Activated naive CD4-positive, alpha-beta T cell treated with Interleukin-2 at 50 U/mL for 16 hours (primary cell): ENCODE data around the gene HRH3.

Source experiments
- DNase-seq: peaks from one replicate; pipeline ENCODE4 v3.0.0-alpha.2; 2020

Gene HRH3

GRCh38 chr20:62219992-62220665 is at the start of gene HRH3:
Gene HRH3, minus strand, starts transcription at chr20:62220278. Its CDS starts 308 bp downstream, at chr20:62219970.
- peak; percentile 36 for DNase-seq

DNA sequence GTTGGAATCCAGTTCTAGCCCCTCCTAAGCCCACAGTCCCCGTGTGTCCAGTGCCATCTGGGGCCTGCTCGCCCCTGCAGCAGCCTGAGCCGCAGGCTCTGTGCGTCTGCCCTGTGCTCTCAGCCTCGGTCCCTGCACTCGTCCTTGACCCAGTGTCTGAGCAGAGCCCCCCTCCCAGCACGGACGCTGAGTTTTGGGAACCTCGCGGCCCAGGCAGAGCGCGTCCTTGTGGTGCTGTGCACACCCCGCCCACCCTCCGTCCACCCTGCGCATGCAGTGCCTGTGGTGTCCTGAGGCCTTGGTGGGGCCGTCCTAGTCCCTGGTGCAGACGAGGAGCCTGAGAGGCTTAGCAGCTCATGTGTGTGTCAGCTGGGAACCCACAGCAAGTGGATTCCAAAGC is 49.8 kb upstream of the HRH3 start:
- DNase-seq: no peak

- DNase-seq: no peak
Observed at GRCh38 chr20:62269378-62269777, 49.3 kb upstream of the HRH3 start.

DNA sequence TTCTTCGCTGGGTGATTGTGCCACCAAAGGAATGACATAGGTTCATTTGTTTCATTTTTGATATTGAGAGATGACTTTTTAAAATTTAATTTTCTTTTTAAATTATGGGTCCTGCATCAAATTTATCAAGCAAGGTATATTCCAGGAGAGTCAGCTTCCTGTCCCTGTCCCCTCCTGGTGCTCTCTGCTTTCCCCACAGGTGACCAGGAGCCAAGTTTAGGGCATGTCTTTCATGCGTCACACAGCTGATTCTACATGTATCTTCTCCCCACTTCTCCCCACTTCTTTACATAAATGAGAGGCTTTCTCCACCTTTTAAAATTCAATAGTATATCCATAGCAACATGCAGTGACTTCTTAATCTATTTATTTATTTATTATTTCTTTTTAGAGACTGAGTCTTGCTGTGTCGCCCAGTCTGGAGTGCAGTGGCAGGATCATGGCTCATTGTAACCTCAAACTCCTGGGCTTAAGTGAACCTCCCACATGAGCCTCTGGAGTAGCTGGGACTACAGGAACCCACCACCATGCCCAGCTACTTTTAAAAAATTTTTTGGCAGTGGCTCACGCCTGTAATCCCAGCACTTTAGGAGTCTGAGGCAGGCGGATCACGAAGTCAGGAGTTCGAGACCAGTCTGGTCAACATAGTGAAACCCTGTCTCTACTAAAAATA is 48.3 kb upstream of the HRH3 start:
- no peak for DNase-seq

GRCh38 chr20:62267543-62267942 is 47.5 kb upstream of the HRH3 start:
- no peak for DNase-seq

GRCh38 chr20:62266851-62267250 is 46.8 kb upstream of the HRH3 start:
- DNase-seq: no peak

GRCh38 chr20:62266340-62266739 is 46.3 kb upstream of the HRH3 start:
- no peak for DNase-seq

DNA sequence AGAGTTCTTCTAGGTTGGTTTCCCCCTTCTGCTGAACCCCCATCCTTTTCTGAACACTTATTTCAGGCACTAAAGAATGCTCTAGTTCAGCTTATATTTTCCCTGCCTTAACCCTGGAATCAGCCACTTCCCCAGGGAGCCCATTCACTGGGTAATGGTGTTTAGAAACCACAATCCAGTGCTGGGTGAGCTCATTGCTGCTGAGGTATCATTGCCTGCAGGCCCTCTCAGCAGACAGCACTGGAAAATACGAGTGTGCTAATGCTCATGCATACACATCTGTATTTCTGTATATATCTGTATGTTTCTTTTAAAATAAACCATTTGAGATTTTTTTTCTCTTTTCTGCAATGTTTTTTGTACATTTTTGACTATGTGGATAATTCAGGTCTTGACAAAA is 45.3 kb upstream of the HRH3 start:
- no peak for DNase-seq

- DNase-seq: no peak
Observed at GRCh38 chr20:62263396-62263795, 43.3 kb upstream of the HRH3 start.

- no peak for DNase-seq
Observed at GRCh38 chr20:62262064-62262463, 42.0 kb upstream of the HRH3 start.

GRCh38 chr20:62259294-62259565 is 39.2 kb upstream of the HRH3 start:
- no peak for DNase-seq

- no peak for DNase-seq
Observed at GRCh38 chr20:62258499-62259293, 38.6 kb upstream of the HRH3 start.

DNA sequence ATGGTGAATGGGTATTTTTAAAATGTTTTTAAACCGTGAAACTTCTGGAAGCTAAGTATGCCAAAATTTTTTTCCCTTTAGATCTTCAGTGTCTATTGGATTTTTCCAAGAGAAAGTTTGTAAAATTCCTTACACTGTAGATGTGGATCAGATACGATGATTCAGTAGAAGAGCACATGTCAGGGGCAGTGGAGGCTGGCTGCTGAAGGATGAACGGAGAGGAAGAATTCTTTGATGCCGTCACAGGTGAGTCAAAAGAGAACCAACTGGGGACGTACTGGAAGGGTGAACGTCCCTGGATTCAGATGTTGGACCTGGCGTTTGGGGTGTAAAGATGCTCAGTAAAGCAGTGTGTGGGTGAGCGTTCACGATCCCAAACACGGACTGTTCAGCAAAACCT is 35.9 kb upstream of the HRH3 start:
- DNase-seq: no peak

DNA sequence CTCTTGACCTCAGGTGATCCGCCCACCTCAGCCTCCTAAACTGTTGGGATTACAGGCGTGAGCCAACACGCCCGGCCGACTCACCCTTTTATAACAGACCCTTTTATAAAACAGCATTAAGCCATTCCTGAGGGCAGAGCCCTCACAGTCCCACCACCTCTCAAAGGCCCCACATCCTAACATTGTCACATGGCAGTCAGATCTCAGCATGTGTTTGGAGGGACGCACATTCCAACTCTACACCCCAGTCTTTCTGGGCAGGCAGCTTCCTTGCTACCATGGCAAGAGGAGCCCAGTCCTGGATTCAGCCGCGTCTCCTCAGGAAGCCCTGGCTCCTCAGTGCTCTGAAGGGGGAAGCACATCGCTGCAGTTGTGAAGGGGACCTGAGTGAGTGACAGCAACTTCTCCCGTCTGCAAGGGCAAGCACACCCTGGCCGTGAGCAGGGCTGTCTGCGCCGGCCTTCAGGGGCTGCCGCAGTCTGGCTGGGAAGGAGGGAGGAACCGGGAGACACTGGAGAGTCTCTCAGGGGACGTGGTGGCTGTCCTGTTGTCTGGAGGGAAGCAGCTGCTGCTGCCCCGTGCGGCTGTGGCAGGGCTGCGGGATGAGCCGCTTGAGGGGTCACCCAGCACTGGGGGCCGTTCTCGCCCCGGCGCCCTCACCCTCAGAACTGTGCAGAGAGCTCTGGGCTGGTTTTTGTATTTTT is 34.1 kb upstream of the HRH3 start:
- DNase-seq: no peak

- no peak for DNase-seq
Observed at GRCh38 chr20:62253398-62253797, 33.3 kb upstream of the HRH3 start.

DNA sequence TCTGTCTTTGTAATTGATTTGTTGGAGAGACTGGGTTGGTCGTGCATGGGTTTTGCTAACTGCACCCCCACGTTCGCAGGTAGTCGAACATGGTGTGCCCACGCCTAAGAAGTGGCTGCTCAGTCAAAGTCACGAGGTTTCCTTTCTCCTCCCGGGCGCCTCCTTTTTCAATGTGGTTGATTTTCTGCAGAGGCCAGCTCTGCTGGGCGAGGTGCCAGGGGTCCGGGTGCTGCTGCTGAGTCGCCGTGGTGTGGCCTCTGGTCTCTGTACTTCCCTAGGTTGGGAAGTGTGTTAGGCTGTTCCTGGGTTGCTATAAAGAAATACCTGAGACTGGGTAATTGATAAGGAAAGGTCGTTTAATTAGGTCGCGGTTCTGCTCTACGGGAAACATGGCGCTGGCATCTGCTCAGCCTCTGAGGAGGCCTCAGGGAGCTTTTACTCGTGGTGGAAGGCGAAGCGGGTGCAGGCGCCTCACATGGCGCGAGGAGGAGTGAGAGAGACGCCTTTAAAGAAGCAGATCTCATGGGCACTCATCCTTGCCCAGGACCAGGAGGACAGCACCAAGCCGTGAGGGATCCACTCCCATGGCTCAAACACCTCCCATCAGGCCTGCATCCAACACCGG is 32.4 kb upstream of the HRH3 start:
- no peak for DNase-seq

DNA sequence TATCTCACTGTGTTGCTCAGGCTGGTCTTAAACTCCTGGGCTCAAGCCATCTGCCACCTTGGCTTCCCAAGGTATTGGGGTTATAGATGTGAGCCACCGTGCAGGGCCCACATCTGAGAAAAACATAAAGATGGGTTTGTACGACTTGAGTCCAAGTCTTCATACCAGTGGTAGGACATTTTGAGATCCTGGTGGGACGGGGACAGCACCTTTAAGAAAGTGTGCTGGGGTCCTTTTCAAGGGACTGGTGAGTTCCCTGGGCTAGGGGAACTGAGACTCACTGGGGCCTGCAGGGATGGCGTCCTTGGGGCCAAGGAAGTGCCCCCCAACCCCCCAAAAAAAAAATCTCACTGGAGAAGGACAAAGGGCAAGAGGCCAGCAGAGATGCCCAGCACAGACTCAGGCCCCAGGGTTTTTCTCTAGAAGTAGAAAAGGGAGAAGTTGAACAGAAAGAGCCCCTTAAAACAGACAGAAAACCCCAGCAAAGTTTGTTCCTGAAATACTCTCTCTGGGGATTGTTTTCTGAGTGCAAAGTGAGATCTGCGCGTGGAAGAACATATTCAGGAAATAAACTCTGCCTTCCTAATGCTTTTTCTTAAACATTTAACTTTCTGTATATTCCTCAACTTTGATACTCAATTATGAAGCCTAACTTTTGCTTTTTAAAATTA is 28.9 kb upstream of the HRH3 start:
- no peak for DNase-seq

DNA sequence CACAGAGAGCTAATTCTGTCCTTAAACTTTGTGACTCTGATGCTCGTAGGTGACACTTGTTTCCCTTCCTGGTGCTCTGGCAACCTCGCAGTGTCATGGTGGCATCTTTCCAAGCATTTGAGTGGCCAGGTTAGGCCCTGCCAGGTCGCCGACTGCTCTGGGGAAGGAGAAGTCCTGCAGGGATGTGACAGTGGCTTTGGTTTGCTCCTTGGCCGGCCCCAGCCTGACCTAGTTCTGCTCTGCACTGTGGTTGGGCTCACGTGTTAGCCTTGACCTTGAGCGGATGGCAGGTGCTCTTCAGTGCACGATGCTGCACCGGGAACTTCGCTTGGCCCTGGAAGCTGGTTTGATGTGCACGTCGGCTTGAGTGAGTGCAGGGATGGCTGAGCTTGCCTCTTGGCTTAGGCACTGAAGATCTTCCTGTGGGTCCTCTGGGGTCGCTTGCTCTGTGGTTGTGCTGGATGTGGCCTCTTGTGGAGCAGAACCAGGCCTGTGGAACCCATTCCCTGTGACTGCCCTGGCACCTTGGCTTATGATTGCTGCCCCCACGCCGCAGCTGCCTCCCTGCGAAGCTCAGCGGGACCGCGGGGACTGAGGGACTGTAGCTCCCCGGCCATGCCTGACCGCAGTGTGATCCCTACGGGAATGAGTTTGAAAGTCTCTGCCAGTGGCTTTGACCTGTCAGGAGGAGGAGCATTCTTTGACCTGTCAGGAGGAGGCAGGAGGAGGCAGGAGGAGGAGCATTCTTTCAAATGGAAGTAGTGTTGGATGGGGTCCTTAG is 27.0 kb upstream of the HRH3 start:
- DNase-seq: no peak

DNA sequence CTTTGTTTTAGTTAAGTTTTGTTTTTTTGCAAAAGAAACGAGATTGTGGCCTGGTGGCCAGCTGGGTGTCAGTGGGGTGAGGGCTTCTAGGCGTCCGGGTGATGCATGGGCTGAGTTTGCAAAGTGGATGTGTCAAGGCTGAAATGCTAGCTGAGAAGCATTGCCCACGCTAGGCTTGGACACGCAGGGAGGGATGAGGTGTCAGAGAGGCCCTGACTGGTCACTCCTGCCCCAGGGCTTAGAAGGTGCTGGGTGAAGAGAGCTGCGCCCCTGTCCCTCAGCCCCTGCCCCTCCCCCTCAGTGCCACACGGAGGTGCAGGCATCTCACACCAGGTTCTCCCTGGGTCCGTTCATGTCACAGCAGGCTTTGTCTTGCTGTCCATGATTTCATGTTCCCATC is 26.4 kb upstream of the HRH3 start:
- DNase-seq: no peak

- no peak for DNase-seq
Observed at GRCh38 chr20:62245911-62246280, 25.8 kb upstream of the HRH3 start.

DNA sequence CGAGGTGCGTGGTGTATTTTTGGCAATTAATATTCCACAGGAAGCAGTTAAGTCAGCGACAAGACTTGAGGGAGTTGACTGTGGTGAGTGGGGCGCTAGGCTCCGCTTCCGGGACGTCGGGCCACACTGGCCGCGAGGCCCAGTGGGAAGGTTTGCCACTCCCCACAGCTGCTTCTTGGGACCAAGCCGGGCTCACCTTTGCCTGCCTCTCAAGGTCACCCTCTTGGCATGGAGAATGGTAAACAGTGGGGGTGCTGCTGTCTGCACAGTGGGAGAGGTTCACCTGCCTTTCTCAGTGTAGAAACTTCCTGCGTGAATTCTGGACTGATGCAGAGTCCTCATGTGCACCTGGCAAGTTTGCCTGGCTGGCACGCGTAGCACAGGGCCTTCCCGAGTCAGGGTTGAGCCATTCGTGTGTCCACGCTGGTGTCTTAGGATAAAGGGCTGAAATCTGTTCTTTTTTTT is 24.6 kb upstream of the HRH3 start:
- no peak for DNase-seq
